Measurements from ENCODE around the gene HOXB9.

Gene HOXB9

DNA sequence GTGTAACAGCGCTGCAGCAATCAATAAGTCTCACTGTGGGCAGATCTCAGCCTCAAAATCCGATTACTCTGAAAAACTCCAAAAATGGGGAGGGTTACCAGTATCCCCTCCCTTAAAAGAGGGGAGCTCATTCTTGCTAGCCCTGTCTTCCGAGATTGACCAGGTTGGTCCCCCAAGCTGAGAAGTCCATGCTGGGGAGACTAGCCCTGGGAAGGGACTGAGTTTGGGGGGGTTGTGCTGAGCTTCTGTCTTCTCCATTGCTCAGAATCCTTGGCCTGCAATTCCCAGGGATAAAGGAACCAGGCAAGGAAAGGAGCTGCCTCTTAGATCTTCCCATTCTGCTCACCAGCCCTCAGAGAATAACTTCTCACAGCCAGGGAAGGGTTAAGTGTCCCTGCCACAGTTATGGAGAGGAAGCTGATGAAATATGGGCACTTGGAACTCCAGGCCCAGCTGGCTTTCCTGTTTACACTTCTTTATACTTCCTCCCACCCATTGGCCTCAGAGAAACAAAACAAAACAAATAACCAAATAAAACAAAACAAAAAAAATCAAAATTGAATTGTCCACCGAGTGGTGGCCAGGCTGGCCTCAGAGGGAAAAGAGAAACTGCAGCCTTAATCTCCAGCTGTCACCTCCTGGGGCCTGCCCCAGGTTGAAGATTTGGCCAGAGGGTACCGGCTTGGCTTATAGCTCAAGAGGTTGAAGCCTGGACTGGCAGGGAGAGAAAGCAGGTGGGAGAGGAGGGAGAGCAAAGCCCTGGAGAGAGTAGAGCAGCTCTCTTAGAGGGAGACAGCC lies 38.7 kb downstream of the HOXB9 start:
- DNase-seq (ENCODE audit: low read depth, low spot score): no peak

DNA sequence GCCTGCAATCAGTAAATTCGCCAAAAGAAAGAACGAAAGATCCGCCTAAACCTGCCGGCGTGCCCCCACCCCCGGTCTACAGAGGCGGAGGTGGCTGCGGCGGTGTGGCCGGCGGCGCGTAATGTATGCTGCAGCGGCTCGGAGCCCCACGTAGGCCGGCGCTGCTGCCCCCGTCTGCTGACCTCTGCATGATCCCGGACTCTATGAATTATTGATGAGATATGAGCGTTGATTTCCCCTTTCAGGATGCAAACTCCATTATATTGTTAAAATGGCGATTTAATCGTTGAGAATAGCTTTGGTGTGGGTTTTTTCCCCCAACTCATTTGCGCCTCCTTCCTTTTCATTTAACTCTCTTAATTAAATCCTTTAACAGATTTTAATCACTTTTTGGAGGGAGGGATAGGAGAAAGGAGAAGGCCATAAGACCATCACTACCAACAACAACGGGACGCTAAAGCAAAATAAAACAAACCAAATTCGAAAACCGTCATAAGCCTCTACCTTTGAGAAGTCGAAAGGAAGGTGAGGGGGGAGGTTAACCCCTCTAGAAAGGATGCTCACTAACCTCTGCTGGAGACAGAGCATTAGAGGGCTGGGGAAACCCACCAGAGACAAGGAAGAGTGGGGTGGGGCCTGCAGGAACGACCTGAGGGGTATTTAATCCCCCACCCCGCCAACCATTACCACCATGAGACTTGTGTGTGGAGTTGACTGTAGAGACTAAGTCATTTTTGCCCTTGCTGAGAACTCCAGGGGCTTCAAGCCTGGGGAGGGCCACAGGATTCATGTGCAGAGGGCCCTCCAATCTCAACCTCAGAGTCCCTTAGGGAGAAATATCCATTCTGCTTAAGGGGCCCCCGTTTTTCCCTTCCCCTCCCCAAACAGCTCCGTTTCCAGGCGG lies 39.6 kb downstream of the HOXB9 start:
- no peak for DNase-seq (ENCODE audit: low read depth, low spot score)

DNA sequence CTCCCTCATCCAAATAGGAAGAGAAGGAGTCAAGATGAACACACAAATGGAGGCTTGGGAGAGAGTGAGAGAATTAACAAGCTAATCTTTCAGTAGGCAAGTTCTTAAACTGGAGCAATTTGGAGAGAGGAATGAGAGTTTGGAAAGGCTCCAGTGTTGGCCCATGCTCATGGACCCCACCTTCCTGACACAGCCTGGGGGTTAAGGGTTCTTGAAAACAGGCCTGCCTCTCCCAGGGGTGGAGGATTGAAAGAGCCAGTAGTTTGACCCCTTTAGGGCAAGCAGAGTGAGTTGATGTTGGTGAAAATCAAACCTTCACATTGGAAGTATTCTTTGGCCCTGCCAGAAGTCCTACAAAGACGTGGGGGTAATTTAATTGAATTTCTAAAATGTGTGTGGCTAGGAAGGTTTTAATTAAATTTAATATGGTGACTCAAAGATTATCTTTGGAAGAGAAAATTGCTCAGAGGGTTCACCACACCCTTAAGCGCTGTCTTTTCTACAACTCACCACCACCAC lies 41.9 kb downstream of the HOXB9 start:
- no peak for DNase-seq (ENCODE audit: low read depth, low spot score)

DNA sequence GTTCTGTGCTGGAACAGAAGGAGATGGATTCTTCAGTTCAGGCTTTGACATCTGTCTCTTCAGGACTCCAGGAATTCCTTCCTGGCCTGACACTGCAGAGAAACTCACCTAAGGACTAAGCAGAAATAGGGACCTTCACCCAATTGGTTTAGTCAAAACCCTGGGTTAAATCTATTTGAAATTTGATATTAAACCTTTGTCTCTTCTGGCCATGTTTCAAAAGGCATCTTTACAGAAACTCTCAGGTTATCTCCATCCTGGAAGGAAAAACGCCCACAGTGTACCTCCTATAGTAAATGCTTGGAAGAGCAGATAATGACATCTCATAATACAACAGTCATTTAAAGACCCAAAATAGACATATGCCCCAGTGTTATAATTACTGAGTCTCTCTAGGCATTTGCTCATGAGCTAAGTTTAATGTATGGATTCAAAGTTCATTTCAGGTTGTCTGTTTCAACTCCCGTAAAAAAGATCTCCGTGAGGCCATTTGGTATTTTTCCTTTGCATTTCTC lies 42.4 kb downstream of the HOXB9 start:
- no peak for DNase-seq (ENCODE audit: low read depth, low spot score)

DNA sequence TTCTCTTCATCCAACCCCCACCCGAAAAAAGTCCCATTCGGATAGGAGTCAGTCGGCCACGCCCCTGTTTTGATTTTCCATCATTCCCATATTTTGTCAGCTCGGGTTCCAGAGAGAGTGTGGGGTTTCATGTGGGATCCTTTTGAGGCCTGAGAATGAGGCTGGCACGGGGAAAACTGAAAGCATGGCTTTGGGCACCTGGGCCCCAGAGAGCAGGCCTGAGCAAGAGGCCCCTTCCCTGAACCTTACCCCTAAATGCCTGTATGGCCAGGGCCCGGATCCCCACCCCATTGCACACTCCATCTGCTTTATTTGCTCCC lies 43.4 kb downstream of the HOXB9 start:
- DNase-seq (ENCODE audit: low read depth, low spot score): no peak

DNA sequence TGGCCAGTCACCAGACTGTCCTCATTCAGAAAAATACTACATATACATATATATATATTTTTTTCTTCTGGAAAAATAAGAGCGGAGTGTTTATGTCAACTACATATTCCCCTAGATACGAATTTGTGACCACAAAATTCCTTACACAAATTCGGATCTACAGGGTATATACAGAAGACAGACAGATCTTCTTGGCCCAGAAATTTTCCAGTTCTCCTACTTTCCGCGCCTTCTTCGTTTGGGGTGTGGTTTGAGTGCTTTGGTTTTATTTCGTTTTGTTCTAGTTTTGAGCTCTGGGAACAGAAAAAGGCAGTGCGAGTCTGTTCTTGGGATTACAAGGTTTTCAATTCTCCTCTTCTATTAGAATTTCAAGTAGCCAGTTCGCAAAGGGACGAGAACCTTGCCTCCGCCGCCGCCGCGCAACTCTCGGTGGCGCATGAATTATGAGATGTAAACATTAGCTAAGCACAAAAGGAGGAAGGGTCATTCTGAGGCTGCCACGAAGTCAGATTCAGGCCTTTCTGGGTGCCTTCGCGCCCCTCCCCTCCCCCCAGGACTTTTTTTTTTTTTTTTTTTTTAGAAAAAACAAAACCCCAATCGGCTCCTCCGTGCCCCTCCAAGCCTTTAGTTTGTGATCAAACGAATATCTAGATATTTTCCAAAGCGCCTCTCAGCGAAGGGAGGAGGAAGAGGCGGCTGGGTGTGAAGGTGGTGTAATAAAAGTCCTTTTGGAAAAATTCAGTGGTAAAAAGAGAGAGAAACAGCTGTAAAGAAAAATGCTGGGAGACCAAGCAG lies 46.2 kb downstream of the HOXB9 start:
- peak; percentile 50 for DNase-seq (ENCODE audit: low read depth, low spot score)

DNA sequence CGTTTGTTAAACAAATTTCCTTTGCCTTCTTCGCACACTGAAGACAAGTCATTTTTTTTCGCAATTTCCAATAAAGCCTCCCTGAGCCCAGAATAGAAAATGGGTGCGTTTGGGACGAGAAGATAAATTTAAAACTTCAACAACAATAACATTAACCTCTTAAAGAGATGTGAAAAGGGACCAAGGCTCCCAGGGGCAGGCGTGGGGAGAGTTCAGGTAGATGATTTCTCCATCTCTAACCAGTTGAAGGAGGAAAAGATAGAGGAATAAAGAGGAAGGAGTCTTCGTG lies 46.7 kb downstream of the HOXB9 start:
- DNase-seq (ENCODE audit: low read depth, low spot score): peak; percentile 45

DNA sequence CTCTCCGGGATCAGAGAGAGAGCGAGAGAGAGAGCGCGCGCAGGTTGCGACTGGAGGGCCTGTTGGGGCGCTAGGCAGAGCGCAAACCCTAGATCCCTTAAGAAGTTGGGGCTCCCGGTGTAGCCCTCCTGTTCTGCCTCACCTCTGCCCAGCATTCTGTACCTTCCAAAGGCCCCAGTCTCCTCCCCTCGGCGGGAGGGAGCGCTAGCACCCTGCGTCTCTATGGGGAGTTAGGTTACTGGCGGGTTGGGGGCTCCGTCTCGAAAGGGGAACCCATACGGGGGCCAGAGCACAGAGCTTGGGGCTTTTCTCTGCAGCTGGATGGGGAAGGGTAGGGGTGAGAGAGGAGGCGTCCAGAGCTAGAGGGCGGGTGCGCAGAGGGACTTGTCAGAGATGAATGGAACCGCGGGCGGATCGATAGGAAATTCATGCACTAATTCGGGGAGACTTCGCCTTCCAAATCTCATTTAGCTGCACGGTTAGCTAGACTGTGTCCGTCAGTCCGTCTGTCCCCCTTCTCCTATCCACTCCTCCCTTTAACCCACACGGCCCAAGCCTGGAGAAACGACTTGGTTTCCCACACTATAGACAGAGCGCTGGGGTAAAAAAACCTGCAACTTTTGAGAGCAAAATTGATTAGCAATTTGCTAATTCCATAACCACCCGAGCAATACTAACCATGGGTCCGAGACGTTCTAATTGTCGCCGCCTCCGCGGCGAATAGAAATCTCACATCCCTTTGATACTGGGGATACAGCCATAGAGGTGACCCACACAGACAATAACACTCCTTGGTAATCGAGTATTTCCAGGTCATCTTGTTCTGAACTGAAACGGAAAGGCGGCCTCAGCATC lies 47.3 kb downstream of the HOXB9 start:
- DNase-seq (ENCODE audit: low read depth, low spot score): peak; percentile 31

DNA sequence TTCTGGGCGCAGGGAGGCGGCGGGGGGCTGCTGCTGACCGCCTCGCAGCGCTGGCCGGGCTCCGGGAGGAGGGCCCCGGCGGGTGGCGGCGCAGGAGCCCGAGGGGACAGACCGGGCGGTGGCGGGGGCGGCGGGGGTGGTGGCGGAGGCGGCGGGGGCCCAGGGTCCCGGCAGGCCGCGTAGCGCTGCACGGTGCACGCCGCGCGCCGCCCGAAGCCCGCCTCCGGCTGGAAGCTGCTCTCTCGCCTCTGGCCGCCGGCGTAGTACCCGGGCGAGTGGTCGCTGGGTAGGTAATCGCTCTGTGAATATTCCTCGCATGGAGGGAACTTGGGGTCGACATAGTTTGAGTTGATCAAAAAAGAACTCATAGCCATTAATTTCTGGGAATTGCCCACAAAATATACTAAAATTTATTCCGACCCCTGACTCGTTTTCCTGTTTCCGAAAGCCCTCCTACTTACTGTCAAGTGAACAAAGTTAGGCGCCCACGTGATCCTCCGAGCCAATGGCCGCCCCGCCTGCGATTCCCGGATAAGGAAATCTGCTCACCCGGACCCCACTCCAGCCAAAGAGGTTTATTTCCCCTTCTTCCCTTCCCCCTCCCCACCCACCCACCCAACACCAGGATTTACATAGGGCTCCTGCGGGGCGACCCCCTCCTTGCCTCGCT lies 48.1 kb downstream of the HOXB9 start, which contains the start of gene HOXB4:
TSS of gene HOXB4 (minus strand) at position 405 of the 670 bp plus-strand sequence. CDS start at position 374, 31 bp downstream.
- peak; percentile 79 for DNase-seq (ENCODE audit: low read depth, low spot score)

DNA sequence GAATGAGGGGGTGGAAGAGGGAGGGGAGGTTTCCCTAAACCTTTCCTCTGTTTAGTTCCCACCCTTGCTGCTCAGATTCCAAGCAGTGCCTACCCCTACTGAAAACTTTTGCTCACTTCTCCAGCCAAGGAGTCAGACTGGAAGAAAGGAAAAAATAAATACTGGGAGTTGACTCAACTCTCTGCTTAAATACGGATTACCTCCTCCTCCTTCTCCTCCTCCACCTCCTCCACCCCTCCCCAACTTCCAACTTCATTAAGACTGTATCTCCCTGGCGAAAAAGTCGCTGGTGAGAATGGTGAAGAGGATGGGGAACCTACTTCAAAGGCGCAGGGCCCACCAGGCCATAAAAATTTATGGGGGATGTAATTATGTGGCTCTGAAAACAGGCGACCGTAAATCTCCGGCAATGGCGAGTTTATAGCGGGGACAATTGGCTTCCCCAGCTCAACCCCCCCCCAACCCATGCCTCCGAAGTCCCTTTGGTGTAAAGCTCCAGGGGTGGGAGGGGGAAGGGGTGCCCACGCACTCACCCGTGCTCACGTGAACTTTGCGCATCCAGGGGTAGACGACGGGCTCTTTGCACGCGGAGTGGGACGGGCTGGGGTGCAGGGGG lies 48.7 kb downstream of the HOXB9 start:
- DNase-seq (ENCODE audit: low read depth, low spot score): peak; percentile 27

DNA sequence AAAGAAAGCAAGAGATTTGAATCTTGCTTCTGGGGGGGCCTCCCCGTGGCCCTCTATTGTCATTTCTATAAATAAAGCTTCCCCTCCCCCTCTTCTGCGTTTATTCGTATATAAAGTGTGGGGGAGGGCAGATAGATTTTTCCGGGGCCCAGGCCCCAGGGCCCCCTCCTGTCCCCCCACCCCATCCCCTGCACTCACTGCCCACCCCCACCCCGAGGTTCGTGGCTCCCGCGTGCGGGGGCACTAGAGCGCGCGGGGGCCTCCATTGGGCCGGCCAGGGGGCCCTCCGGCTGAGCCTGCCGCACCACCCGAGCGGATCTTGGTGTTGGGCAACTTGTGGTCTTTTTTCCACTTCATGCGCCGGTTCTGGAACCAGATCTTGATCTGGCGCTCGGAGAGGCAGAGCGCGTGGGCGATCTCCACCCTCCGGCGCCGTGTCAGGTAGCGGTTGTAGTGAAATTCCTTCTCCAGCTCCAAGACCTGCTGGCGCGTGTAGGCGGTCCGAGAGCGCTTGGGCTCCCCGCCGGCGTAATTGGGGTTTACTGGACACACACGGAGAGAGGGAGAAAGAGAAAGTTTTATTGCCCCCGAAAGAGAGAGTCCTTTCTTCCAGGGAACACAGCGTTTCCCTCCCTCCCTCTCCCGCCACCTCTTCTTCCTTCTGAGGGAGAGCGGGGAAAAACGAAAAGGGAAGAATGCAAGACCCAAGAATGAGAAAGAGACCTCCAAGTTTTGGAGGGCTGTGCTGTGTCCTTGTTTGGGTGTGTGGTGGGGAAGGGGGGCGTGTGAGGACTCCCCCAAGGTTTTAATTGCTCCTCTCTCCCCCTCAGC lies 49.5 kb downstream of the HOXB9 start:
- DNase-seq (ENCODE audit: low read depth, low spot score): peak; percentile 67

DNA sequence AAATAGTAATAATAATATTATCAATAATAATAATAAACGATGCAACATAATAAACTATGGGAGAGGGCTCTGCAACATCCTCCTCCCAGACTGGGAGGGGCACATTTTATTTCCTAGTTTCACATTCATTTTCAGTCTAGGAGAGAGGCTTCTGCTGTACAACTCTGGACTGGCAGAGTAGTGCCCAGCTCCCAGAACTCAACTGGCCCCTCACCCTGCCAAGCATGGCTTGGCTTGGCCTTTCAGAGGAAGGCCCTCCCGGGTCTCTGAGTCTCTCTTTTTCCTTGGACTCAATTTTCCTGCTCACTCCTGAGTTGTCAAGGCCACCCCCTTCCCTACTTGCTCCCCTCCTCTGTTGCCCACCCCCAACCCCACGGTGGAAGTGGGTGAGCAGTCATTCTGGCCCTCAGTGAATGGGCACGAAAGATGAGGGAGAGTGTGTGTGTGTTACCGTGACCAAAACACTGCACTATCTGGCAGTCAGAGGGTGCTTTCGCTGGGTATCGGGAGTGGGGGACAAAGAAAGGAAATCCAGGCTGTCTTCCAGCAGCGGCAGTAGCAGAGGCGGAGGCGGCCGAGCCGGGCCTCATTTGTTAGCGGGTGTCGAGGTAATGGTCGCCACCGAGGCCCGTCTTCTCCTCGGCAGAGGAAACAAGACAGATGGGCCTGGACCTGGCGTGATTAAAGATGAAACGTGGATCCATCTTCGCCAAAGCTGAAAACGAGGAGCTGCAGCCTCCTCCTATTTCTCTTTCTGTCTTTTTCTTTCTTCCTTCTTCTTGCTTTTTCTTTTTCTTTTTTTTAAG lies 50.3 kb downstream of the HOXB9 start:
- DNase-seq (ENCODE audit: low read depth, low spot score): peak; percentile 31

DNA sequence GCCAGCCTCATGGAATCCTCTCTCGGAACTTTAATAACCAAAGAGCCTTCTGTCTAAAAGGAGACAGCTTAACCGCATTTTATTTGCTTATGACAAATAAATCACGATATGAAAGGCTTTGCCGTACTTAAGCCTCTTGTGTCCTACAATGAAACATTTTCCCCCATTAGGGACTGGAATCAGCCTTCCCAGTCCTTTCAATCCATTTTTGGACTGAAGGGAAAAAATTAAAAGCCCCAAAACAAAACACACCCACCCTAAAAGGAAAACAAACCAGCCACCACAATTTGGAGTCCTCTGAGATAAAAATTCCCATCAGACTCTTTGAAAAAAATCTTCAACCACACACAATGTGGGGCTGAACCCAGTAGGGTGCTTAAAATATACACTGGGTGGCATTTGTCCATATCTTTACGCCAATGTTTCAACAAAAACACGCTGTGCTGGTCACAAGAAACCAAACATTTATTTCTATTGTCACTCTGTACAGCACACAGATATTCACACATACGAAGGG lies 51.0 kb downstream of the HOXB9 start:
- DNase-seq (ENCODE audit: low read depth, low spot score): peak; percentile 46

DNA sequence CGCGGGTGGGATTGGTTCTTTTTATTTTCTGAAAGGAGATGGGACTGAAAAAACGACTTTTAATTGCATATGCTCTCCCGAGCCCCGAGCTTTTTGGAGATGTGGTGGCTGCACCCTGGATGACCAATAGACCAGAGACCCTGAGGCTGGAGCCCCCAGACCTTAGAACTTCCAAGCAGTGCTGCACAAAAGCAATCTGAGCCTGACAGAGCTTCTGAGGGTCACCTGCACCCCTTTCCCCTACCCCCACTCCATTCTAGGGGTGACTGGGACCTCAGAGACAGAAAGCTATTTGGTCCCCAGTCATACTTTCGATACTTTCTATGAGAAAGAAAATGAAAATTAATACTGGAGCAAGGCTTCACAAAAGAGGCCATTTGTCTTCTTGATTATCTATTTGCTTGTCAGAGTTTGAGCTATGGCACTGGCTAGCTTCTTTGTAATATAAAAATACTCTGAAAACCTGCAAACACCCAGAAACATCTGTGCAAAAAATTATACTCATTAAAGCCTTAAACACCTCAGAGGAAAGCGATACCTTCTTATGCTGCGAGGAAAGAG lies 51.6 kb downstream of the HOXB9 start:
- DNase-seq (ENCODE audit: low read depth, low spot score): no peak

DNA sequence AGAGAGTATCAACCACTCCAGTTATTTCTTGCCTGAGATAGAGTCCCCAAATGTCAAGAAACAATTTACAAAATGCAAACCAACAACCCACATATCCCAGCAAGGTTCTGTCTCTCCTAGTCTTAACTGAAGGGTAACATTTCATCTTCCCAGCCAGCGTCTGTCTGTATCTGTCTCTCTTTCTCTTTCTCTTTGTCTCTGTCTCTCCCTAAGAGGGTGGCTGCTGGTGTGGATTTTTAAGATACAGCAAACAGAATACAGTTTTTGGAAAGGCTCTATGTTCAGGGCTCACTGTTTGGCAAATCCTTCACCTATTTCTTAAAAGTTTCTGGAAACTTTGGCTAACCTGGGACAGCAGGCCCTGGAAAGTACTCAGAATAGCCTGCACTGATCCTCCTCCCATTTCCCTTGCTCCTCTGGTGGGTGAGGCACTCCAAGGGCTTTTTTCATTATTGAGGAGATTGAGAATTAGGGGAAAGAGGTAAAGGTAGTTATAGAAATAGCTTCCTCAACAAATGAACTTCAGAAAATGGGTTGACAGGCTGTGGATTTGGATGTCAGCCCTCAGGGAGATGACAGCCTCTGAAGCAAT lies 54.2 kb downstream of the HOXB9 start:
- DNase-seq (ENCODE audit: low read depth, low spot score): no peak

All from astrocyte of the hippocampus (primary cell).